Nephron progenitor cell (in vitro differentiated cells): ENCODE measurements around the gene MAN2A2.
A peak's percentile ranks its signal among the peaks of the same experiment; 100 is the strongest.

Source experiments
- DNase-seq: peaks from one replicate; pipeline ENCODE4 v3.0.0; 2021
- H3K27ac Mint-ChIP-seq: 2 replicates; pipeline ENCODE4 v1.8.0; 2021; ENCODE audit warnings: mild to moderate bottlenecking, moderate library complexity, mixed read lengths
- H3K27me3 Mint-ChIP-seq: 2 replicates; pipeline ENCODE4 v1.8.0; 2021; ENCODE audit warnings: mild to moderate bottlenecking, low read depth, mixed read lengths; ENCODE audit not compliant: poor library complexity
- H3K36me3 Mint-ChIP-seq: 2 replicates; pipeline ENCODE4 v1.8.0; 2021; ENCODE audit warnings: low read depth, mixed read lengths
- H3K4me1 Mint-ChIP-seq: 2 replicates; pipeline ENCODE4 v1.8.0; 2021; ENCODE audit warnings: mixed read lengths
- H3K4me3 Mint-ChIP-seq: 2 replicates; pipeline ENCODE4 v1.8.0; 2021; ENCODE audit warnings: mild to moderate bottlenecking, moderate library complexity, mixed read lengths
- H3K9me3 Mint-ChIP-seq: 2 replicates; pipeline ENCODE4 v1.8.0; 2021; ENCODE audit warnings: mild to moderate bottlenecking, moderate library complexity, mixed read lengths
- TF ChIP-seq, protein P1 (sequence below): fragments of 200-600 bp; sonication (generic); IDR thresholded peaks from 2 replicates; pipeline ENCODE4 v1.5.0; 2021; ENCODE audit warnings: antibody characterized with exemption

The MAN2A2 gene

DNA sequence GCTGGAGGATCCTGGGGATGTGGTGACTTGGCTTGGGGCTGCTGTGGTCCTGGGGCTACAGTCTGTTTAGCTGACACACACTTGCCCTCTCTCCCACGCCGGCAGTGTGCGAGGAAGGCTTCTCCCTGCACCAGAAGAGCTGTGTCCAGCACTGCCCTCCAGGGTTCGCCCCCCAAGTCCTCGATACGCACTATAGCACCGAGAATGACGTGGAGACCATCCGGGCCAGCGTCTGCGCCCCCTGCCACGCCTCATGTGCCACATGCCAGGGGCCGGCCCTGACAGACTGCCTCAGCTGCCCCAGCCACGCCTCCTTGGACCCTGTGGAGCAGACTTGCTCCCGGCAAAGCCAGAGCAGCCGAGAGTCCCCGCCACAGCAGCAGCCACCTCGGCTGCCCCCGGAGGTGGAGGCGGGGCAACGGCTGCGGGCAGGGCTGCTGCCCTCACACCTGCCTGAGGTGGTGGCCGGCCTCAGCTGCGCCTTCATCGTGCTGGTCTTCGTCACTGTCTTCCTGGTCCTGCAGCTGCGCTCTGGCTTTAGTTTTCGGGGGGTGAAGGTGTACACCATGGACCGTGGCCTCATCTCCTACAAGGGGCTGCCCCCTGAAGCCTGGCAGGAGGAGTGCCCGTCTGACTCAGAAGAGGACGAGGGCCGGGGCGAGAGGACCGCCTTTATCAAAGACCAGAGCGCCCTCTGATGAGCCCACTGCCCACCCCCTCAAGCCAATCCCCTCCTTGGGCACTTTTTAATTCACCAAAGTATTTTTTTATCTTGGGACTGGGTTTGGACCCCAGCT, 21.7 kb upstream of the MAN2A2 start:
- TF ChIP-seq, protein P1, sequence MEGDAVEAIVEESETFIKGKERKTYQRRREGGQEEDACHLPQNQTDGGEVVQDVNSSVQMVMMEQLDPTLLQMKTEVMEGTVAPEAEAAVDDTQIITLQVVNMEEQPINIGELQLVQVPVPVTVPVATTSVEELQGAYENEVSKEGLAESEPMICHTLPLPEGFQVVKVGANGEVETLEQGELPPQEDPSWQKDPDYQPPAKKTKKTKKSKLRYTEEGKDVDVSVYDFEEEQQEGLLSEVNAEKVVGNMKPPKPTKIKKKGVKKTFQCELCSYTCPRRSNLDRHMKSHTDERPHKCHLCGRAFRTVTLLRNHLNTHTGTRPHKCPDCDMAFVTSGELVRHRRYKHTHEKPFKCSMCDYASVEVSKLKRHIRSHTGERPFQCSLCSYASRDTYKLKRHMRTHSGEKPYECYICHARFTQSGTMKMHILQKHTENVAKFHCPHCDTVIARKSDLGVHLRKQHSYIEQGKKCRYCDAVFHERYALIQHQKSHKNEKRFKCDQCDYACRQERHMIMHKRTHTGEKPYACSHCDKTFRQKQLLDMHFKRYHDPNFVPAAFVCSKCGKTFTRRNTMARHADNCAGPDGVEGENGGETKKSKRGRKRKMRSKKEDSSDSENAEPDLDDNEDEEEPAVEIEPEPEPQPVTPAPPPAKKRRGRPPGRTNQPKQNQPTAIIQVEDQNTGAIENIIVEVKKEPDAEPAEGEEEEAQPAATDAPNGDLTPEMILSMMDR, result no peak
- H3K4me3 Mint-ChIP-seq, result no peak overlapping the region
- H3K27ac Mint-ChIP-seq, result no peak overlapping the region
- H3K4me1 Mint-ChIP-seq, result peaks cover 17% of the 10 kb centered on the region
- H3K27me3 Mint-ChIP-seq, result no peaks in the 10 kb centered on the region
- no peaks in the 10 kb centered on the region for H3K9me3 Mint-ChIP-seq
- no peak for DNase-seq
- H3K36me3 Mint-ChIP-seq, result peaks cover 20% of the 10 kb centered on the region

DNA sequence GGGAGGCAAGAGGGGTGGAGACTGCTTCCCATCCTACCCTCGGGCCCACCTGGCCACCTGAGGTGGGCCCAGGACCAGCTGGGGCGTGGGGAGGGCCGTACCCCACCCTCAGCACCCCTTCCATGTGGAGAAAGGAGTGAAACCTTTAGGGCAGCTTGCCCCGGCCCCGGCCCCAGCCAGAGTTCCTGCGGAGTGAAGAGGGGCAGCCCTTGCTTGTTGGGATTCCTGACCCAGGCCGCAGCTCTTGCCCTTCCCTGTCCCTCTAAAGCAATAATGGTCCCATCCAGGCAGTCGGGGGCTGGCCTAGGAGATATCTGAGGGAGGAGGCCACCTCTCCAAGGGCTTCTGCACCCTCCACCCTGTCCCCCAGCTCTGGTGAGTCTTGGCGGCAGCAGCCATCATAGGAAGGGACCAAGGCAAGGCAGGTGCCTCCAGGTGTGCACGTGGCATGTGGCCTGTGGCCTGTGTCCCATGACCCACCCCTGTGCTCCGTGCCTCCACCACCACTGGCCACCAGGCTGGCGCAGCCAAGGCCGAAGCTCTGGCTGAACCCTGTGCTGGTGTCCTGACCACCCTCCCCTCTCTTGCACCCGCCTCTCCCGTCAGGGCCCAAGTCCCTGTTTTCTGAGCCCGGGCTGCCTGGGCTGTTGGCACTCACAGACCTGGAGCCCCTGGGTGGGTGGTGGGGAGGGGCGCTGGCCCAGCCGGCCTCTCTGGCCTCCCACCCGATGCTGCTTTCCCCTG, 21.0 kb upstream of the MAN2A2 start:
- Mint-ChIP-seq H3K4me1 (peaks cover 17% of the 10 kb centered on the region), H3K4me3 (no peak overlapping the region), H3K27ac (no peak overlapping the region), H3K27me3 (no peaks in the 10 kb centered on the region), H3K36me3 (peaks cover 13% of the 10 kb centered on the region), H3K9me3 (no peaks in the 10 kb centered on the region)
- DNase-seq, result no peak
- TF ChIP-seq, protein P1, result no peak

DNA sequence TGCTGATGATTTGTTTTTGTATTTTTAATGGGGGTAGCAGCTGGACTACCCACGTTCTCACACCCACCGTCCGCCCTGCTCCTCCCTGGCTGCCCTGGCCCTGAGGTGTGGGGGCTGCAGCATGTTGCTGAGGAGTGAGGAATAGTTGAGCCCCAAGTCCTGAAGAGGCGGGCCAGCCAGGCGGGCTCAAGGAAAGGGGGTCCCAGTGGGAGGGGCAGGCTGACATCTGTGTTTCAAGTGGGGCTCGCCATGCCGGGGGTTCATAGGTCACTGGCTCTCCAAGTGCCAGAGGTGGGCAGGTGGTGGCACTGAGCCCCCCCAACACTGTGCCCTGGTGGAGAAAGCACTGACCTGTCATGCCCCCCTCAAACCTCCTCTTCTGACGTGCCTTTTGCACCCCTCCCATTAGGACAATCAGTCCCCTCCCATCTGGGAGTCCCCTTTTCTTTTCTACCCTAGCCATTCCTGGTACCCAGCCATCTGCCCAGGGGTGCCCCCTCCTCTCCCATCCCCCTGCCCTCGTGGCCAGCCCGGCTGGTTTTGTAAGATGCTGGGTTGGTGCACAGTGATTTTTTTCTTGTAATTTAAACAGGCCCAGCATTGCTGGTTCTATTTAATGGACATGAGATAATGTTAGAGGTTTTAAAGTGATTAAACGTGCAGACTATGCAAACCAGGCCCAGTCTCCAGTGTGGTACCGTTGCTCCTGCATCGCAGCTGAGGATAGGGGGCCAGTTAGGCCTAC, 20.1 kb upstream of the MAN2A2 start:
- TF ChIP-seq, protein P1, result no peak
- DNase-seq, result no peak
- no peaks in the 10 kb centered on the region for H3K27me3 Mint-ChIP-seq
- no peak overlapping the region for H3K4me3 Mint-ChIP-seq
- H3K9me3 Mint-ChIP-seq, result no peaks in the 10 kb centered on the region
- H3K27ac Mint-ChIP-seq, result no peak overlapping the region
- H3K4me1 Mint-ChIP-seq, result peaks cover 24% of the 10 kb centered on the region
- H3K36me3 Mint-ChIP-seq, result peaks cover 6% of the 10 kb centered on the region

DNA sequence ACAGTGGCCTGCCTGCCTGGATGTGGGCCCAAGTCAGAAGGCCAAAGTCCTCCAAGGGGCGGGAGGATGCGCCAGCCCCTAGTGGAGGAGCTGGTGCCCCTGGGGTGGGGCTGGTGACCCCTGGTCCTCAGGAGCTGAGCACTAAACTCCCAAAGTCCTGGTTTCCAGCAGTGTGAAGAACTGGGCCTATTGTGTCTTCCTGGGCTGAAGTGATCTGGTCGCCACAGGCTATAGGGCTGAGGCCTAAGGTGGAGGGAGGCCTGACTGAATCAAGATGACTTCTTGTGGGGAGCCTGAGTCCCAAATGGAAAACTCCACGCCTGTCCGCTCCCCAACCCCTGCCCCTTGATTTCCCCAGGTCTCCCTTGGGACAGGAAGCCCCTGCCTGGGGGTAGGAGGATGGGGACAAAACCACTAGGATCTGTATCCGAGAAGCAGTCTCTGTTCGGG, 19.6 kb upstream of the MAN2A2 start:
- Mint-ChIP-seq H3K9me3 (no peaks in the 10 kb centered on the region), H3K27ac (no peak overlapping the region), H3K4me3 (no peak overlapping the region), H3K27me3 (no peaks in the 10 kb centered on the region), H3K36me3 (peaks cover 6% of the 10 kb centered on the region), H3K4me1 (peaks cover 29% of the 10 kb centered on the region)
- TF ChIP-seq, protein P1, result no peak
- no peak for DNase-seq

DNA sequence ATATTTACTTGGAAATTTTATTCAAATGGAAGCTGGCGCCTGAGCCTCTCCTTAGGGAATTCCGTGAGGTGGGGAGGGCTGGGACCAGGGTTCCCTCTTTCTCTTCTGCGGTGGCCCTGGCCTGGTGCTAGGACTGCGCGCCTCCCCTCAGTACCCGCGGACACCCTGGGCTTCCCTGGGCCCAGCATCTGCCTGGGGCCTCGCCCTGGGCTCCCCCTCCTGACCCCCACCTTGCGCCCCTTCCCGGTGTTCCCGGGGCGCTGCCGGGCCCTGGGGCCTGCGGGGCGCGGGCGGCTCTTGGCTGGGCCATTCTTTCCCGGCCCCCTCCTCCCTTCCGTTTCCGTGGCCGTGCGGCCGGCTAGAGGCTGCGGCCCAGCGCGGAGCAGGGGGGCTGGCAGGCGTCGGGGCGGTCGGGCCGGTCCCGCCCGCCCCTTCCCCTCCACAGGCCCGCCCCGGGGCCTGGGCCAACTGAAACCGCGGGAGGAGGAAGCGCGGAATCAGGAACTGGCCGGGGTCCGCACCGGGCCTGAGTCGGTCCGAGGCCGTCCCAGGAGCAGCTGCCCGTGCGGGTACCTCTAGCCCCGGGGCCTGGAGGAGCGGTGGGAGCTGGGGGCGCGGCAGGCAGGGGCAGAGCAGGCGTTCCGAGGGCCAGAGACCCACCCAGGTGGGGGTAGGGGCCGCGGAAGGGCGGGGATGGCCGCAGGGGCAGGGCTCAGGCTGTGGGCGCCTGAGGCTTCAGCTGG, 19.0 kb upstream of the MAN2A2 start, which contains the start of gene FES:
FES (plus strand) TSS at position 529 of the 743 bp plus-strand sequence. CDS start 542 bp downstream, outside the sequence.
- TF ChIP-seq, protein P1, result no peak
- H3K36me3 Mint-ChIP-seq, result peaks cover 6% of the 10 kb centered on the region
- peak within 1 kb of the TSS; percentile 58 for H3K4me3 Mint-ChIP-seq
- H3K27me3 Mint-ChIP-seq, result no peaks in the 10 kb centered on the region
- peak; percentile 58 for DNase-seq
- no peak within 1 kb of the TSS for H3K27ac Mint-ChIP-seq
- H3K9me3 Mint-ChIP-seq, result no peaks in the 10 kb centered on the region
- peaks cover 35% of the 10 kb centered on the region for H3K4me1 Mint-ChIP-seq
